Gastrocnemius medialis (tissue), 4 donors: ENCODE measurements around the gene SEMA3E.

Experiments
- POLR2A ChIP-seq, 2 donors: fragments of 450-650 bp; IDR thresholded peaks; one replicate each; pipeline ENCODE4 v1.6.1; 2017; ENCODE audit warnings: antibody characterized with exemption in 2 of 2, mild to moderate bottlenecking in 2 of 2, moderate library complexity in 2 of 2
- TF ChIP-seq, protein P1 (sequence below), 5 experiments: fragments of 450-650 bp in 3 of 5; fragments of 200-600 bp in 2 of 5; sonication (generic) in 2 of 5; IDR thresholded peaks in 4 of 5; conservative IDR thresholded peaks in 1 of 5; 1 replicate in 4 of 5; 2 replicates in 1 of 5; pipeline ENCODE4 v1.5.1; 2016 to 2019; ENCODE audit warnings: antibody characterized with exemption in 5 of 5, mild to moderate bottlenecking in 3 of 5, moderate library complexity in 3 of 5

DNA sequence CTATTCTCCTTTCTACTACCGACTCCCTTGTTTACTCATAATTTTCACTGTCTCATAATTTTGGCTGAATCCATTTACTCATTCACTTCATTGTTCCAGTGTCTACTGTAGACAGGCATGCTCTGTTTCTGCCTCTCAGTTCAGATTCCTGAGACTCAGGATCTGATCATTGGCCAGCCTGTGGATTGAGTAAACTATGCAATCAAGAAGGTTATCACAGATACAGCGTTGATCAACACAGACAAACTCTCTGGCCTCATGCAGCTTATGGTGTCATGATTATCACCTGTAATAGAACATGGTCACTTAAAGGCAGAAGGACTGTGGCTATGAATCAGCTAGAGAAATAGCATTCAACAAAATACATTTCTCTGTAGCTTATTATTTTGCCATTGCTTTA is 86.0 kb downstream of the SEMA3E start:
- TF ChIP-seq, protein P1, sequence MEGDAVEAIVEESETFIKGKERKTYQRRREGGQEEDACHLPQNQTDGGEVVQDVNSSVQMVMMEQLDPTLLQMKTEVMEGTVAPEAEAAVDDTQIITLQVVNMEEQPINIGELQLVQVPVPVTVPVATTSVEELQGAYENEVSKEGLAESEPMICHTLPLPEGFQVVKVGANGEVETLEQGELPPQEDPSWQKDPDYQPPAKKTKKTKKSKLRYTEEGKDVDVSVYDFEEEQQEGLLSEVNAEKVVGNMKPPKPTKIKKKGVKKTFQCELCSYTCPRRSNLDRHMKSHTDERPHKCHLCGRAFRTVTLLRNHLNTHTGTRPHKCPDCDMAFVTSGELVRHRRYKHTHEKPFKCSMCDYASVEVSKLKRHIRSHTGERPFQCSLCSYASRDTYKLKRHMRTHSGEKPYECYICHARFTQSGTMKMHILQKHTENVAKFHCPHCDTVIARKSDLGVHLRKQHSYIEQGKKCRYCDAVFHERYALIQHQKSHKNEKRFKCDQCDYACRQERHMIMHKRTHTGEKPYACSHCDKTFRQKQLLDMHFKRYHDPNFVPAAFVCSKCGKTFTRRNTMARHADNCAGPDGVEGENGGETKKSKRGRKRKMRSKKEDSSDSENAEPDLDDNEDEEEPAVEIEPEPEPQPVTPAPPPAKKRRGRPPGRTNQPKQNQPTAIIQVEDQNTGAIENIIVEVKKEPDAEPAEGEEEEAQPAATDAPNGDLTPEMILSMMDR (IDR thresholded peaks at IDR 0.05 in 4 of 5, conservative IDR thresholded peaks at IDR 0.05 in 1 of 5) = no peak
- no peak for TF ChIP-seq POLR2A (IDR thresholded peaks at IDR 0.05)
